KBM-7 (cell line): ENCODE measurements around the gene HOXB3.

Experiments
- DNase-seq: peaks from one replicate; pipeline ENCODE4 v3.0.0-alpha.2; 2015
- in situ Hi-C: fragments of 300-500 bp; cut with MboI; formaldehyde crosslinking; loops from 2 replicates; pipeline ENCODE4 v1.14.3; 2020; ENCODE audit warnings: low sequenced_read_pairs, low pct_unique_long_range_greater_than_20kb, mixed read lengths

The HOXB3 gene

DNA sequence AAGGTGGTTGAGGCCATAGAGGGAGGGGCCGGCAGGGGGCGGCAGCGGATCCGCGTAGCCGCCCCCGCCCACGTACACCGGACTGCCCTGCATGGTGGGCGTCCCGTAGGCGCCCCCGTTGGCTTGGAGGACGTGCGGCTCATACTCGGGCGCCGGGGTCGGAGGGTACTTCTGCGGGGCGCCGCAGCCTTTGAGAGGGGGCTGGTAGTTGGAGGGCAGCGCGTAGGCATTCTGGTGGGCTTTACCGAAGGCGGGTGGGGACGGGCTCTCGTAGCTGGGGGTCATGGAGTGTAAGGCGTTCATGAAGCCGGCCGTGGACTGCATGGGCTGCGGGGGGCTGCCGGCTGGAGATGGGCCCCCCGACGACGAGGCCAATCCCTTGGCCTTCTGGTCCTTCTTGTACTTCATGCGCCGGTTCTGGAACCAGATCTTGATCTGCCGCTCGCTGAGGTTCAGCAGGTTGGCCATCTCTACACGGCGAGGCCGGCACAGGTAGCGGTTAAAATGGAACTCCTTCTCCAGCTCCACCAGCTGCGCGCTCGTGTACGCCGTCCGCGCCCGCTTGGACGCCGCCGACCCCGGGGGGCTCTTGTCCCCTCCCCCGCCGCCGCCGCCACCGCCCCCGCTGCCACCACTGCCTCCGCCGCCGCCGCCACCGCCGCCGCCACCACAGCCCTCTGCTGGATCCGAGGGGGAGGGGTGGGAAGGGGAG lies 39.4 kb downstream of the HOXB3 start:
- DNase-seq, result no peak
- in situ Hi-C loops, result no loop called here

DNA sequence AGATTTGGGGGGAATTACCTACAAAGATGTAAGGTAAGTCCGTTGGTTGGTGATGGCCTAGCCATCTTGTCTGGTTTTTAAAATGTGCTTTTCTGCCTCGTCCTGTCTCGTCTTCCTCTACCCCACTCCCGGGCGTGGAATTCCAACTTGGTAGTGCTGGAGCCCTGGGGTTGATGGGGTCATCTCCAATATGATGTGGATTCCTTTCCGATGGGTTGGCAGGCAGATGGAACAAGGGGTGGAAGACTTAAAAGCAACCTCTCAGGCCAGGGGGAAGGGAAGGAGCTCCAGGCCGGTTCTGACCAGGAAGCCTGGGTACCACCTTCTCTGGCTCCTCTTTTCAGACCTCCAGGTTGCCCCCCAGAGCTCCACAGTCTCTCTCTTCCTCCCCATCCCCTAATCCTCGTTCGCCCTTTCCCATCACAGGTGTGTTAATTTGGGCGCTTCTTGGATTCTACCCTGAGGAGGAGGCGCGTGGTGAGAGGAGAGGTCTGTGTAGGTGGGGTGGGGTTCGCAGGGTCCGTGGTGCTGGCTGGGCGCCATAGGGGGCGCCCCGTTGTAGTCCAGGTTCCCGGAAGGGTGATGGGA lies 40.0 kb downstream of the HOXB3 start:
- in situ Hi-C loops, result no loop called here

DNA sequence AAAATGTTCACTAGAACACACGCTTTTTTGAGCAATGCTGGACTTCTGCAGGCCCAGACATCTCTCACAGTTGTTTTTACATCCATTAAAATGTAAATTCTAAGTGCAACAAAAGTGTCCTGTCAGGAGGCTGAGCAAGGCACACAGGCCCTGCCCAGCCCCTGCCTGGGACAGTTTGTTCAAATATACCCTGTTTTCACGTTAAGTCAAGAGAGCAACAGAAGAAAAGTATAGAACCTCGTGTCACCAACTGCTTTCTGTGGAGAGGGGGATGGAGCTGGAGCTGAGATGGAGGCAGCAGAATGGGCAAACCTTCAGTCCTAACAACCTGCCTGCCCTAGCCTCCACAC lies 40.8 kb downstream of the HOXB3 start:
- in situ Hi-C loops, result no loop called here

More for the DNA sequence above, 40.0 kb downstream of the HOXB3 start:
- DNase-seq, result no peak

DNA sequence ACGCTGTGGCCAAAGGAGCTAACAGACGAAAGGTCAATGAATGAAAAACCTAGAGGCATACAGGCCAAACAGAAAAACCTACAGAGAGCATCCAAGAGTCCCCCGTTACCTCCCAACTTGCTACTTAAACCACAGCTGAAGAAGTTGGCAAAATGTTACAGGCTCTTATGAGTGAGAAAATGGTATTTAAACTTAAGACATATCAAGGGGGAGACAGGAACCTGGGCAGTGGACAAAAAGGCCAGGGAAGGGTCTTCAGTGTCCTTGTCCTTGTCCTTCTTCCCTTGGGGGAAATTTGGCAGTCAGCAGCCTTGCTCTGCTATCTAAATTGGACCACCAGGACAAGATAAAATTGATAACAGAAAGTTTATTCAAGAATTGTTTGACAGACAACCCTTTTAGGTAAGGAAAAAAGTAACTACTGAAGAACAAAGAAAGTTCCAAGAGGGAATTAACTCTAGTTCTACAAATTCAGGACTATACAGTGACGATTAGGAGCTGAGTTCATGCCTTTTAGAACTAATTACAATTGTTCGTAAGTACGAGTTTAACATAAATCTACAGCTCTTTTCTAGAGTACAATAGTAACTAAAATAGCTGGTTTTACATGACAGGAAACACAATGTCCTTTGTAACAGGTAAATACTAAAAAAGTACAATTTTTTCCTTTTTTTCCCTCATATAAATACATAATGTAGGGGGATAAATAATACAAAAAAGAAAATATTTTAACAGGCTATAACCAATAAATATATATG lies 41.3 kb downstream of the HOXB3 start:
- no peak for DNase-seq
- in situ Hi-C loops, result no loop called here

More for the DNA sequence above, 40.8 kb downstream of the HOXB3 start:
- no peak for DNase-seq

DNA sequence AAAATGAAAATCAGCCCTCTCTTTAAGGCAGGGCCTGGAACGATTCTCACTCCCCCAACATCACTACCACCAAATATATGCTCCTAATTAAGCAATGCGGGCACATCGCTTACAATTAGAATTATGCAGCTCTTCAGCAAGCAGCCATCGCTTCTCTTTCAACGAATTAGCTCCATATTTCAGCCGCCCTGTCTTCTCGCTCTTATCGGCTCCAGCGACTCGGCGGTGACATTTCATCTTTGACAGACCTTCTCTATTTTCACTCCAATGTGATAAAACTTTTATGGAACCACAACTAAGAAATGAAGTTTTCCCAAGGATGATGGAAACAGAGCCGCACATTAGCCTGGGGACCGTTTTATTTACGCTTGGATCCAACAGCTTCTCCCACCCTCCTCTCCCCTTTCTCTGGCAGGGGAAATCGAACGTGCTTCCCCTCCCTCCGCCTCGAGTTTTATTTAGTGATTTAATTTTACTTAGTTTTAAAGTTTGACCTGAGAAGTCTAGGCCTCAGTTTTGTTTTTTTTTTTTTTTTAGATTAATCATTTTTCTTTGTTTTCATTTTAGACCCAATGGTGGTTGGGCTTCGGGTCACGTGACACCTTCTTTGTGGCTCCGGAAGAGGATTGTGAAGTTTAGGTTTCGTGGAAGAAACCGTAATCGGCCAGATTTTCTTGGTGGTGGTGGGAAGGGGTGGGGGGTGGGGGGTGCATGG lies 42.1 kb downstream of the HOXB3 start:
- in situ Hi-C loops, result no loop called here
- no peak for DNase-seq

DNA sequence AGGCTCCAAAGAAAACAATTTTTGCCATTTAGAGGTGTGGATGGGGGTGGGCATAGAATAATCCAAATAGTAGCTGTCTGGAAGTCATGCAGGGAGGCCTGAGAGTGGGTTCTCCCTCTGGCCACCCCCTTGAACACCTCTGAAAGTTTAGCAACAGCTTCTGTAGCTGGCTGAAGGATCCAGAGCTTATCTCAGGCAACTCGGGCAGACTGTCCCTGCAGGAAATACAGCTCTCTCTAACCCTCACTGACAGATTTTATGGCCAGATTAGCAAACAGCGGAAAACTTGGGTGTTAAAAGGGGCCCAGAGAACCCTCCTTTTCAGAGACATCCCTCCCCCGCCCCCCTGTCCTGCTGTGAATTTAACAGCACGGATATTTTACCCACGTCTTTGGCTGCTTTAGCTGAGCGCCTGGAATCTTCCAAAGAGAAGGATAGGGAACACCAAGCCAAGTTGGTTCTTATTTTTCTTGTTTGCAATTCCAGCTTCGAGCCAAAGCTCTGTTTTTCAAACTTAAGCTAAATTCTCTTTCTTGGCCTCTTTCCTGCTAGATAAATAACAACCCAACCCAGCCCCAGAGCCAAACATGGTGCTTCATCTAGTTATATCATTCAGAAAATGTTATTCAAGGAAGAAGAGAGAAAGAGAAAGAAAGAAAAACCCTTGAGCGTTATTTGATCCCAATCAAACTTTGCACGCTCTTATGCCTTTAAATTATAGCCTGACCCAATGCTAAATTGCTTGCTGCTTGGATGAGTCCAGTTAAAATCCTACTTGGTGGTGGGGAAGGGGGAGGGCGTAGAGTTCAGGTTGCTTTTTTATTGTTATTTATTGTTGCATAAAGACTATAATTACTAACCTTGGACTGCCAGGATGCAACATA lies 42.9 kb downstream of the HOXB3 start:
- in situ Hi-C loops, result no loop called here
- peak; percentile 90 for DNase-seq

DNA sequence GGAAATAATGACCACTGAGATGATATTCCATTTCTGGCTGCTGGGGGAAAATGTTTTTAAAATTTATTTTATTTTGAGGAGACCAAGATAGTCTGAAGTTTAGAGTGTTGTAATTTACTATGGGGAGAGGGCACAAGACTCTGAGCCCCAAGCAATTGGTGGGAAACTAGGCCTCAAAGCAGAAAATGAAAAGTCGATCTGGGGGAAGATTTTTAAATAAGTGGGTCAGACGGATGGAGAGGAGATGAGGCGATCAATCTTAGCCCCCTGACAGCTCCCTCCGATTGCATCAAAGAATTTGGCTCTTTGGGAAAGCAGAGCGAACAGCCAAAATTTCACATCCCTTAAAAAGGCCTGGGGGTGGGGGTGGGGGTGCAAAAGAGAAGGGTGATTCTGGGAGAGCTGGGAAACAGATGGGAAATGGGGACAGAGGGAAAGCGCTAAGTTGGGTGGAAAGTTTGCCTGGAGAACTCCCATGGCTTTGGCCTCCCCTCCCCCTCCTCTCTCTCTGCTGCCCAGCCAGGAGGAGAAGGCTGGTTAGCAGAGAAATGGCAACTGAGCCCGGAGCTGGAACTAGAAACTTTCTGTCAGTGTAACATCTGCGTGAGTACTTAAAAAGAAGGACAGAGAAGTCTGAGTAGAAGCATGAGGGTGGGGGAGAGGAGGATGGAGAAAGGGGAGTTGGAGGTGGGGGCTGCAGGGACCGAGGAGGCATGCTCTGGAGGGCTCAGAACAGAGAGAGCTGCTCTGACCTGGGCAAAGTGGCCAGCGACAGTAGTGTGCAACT lies 43.7 kb downstream of the HOXB3 start:
- DNase-seq, result no peak
- in situ Hi-C loops, result no loop called here

DNA sequence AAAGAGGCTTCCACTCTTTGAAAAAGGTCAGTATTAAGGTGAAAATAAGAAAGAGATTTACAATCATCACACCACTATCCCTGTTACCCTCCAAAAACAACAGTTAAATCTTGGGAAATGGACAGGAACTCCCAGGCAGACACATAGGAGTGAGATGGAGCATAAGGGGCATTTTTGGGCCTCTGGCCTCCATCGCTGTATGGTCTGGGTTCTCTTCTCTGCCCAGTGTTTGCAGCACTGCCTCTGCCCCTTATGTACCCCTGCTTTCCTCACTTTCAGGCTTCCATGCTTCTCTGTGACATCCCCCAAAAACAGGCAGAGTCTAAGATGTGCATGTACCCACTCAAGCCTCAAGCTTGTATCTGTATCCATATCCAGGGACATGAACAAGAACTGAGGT lies 44.5 kb downstream of the HOXB3 start:
- in situ Hi-C loops, result no loop called here
- no peak for DNase-seq

DNA sequence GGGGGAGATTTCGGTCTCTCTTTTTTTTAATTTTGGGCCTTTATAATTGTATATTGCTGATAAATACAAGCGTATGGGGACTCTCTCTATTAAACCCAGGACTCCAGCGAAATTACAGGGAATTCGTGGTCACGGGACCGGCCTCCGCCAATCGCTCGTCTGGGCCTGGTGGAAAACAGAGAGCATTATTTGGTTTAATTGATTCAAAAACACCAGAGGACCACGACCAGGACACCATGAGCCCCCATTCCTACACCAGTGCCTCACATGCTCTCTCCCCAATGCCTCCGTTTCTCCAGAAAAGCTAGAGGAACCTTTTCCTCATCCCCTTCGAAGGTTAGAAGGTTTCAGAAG lies 45.0 kb downstream of the HOXB3 start, which contains the start of gene HOXB2:
Gene HOXB2 (minus strand): TSS at position 88 of the 354 bp plus-strand sequence. CDS start 198 bp downstream, outside the sequence.
- no peak for DNase-seq
- in situ Hi-C loops, result no loop called here

DNA sequence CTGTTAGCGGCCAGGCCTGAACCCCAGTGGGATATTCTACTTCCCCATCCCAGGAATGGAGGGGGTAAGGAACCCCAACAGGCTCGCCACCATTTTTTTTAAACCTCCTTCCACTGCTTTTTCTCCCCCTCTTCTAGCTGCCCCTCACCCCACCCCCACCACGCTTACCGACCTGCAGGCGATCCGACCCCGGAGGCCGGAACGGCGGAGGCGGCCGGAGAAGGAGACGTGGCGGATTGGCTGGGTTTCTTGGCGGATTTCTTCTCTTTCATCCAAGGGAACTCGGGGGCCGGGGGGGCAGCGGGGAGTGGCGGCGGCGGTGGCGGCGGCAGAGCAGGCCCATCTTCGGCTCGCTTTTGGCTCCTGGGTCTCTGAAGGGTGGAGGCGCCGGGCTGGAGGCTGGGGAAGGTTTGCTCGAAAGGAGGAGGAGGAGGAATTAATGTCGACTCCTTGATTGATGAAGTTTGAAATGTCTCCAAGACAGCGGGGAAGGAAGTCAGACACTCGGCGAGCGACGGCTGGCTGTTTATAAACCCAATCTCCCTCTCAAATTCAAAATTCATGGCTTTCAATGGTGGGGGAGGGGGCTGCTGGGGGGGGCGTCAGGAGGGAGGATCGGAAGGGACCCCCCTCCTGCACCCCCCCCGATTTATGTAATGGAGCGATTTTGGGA lies 45.6 kb downstream of the HOXB3 start:
- in situ Hi-C loops, result no loop called here

DNA sequence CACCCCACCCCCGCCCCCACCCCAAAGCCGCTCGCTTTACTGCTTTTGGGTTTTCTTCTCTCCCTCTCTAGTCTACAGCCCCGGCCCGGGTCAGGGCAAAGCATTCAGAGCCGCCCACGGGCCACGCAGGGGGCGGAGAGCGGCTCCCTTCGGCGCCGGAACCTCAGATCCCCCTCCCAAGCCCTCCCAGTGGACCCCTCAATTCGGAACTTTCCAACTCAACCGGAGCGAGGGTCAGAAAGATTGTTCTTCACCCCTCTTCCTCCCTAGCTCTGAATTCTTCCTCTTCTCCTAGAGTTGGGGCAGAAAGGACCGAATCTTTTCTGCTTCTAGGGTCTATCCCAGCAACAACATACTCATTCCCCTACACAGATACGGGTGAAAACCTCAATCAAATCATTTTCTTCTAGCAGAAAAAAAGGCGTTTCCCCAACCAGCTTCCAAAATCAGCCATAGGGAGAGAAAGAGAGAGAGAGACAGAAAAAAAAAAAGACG lies 46.1 kb downstream of the HOXB3 start:
- DNase-seq, result peak; percentile 53
- in situ Hi-C loops, result no loop called here

More for the DNA sequence above, 45.6 kb downstream of the HOXB3 start:
- peak; percentile 63 for DNase-seq

DNA sequence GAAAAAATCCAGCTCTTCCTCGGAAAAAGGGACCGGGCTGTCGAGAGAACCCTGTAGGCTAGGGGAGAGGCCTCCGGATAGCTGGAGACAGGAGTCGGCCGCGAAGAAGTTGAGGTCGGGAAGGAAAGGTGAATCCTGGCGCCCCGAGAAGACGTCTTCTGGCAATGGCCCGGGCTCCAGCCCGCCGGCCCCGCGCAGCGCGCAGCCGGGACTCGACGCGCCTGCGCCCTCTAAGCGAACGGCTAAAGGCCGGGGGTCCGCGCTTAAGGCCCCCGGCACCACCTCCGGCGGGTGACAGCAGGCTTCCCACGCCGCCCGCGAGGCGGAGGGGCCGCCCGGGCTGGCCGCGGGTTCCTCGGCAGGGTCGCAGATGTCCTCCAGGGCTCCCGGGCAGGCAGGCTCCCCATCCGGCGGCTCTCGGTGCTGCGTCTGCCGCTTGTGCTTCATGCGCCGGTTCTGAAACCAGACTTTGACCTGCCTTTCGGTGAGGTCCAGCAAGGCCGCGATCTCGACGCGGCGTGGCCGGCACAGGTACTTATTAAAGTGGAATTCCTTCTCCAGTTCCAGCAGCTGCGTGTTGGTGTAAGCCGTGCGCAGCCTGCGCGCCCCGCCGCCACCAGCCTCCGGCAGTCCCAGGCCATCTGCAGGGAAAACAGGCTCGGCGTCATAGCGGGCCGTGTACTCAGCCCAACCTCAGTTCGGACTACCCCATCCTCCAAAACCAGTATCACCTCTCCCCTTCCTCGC lies 46.8 kb downstream of the HOXB3 start:
- DNase-seq, result peak; percentile 62
- in situ Hi-C loops, result no loop called here

DNA sequence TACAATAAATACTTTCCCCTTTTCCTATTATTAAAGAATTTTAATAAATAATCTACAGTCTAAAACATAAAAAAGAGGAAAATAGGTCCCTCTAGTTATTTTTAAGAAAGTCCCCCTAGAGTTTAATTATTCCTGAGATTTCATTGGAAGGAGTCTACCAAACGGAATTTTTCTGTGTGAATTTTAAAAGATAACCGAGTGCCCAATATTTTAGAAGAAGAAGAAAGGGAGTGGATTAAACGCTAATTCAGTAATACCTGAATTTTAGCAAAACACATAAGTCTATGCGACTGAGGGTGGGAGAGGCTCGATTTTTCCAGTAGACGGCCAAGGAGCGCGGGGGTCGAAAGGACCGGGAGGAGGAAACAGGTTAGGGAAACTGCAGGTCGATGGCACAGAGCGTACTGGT lies 47.3 kb downstream of the HOXB3 start:
- in situ Hi-C loops, result no loop called here
- no peak for DNase-seq

DNA sequence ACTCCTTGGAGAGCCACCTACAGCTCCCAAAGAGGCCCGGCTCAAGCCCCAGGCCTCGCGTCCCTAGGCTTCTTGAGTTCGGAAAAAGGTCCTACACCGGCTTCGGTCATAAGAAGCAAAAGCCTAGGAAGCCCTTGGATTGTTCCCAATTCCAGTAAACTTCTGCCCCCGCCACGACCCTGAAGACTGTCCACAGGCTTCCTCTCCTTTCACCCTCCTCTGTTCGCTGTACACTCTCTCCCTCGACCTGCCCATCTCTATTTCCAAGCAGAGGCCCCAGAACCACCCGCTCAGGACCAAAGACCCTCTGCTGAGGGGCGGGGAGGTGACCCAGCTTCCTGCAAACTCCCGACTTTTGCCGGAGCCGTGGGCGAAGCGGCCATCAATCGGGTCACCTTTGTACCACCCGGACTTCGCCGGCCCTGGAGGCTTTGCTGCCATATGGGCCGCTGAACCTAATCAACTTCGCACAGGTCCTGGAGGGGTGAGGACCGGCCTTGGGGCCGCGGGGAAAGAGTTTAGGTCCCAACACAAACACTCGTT lies 47.9 kb downstream of the HOXB3 start:
- DNase-seq, result peak; percentile 45
- in situ Hi-C loops, result no loop called here

DNA sequence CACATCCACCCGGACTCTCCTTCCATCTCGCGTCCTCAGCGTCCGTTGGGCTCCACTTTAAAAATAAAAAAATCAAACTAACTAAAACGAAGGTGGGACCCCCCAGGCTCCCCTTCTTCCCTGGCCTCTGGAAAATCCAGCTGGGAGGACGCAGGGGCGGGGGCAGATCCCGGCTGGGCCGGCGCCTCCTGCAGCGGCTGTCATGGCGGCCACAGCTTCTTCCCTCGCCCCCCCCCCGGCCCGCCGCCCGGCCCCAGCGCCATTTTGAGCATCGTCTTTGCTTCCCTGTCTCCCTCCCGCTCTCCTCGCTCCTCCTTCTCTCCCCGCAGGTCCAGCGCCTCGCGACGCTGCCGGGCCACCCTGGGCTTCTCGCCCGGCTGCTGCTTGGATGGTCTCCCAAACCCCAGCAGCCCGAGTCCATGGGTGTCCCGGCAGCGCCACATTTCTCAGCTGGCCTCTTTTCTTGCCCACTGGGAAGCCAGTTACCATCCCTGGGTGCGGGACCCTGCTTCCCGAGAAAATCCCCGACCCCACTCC lies 48.4 kb downstream of the HOXB3 start:
- in situ Hi-C loops, result no loop called here
- peak; percentile 49 for DNase-seq

DNA sequence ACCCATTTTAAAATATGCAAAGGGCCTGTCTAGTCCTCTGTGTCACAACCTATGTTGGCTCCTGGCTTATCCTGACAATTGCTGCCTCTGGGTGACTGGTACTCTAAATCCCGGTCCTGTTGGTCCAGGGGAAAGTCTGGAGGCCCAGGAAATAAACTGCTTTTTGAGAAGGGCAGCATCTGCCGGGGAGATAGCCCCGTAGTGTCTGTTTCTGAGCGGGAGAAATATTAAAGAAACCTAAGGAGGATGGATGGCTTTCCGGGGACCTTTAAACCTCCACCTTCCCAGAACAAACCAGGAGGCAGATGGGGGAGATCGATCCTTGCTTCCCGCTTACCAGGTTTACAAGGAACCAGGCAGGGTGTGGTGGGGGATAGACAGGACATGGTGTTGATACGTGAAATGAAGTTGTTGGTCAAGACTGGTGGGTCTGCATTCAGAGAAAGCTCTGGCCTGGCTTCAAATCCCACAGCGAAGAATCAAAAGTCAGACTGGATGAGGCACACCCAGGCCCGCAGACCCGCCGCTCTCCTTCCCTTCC lies 48.9 kb downstream of the HOXB3 start:
- in situ Hi-C loops, result no loop called here
- no peak for DNase-seq
